Lower leg skin (tissue), 3 donors: Measurements from ENCODE around the gene APEH.

Source experiments
- POLR2A ChIP-seq, 2 donors: fragments of 450-650 bp; IDR thresholded peaks; one replicate each; pipeline ENCODE4 v1.6.1; 2016 to 2017; ENCODE audit warnings: antibody characterized with exemption in 2 of 2, mild to moderate bottlenecking in 1 of 2, moderate library complexity in 1 of 2
- TF ChIP-seq, protein P1 (sequence below), 3 donors: fragments of 450-650 bp; IDR thresholded peaks; one replicate each; pipeline ENCODE4 v1.5.1; 2016; ENCODE audit warnings: antibody characterized with exemption in 3 of 3, mild to moderate bottlenecking in 3 of 3, moderate library complexity in 2 of 3

DNA sequence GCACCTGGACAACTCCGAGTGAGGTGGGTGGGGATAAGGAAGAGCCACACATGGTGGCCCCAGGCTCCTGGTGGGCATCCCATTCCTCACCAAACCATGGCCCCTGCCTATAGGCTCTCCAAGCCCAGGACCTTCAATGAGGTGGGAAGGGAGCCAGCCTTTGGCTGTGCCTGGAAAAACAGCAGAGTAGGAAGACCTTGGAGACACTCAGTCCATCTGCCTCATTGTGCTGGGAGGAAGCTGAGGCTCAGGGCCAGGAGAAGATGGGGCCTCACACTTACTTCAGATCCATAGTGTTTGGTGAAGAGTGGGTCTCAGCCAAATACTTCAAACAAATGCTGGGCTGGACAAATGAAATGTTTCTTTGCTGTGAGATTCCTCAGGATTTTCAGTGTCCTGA lies 47.4 kb upstream of the APEH start:
- no peak for TF ChIP-seq POLR2A (IDR thresholded peaks at IDR 0.05)
- TF ChIP-seq, protein P1, sequence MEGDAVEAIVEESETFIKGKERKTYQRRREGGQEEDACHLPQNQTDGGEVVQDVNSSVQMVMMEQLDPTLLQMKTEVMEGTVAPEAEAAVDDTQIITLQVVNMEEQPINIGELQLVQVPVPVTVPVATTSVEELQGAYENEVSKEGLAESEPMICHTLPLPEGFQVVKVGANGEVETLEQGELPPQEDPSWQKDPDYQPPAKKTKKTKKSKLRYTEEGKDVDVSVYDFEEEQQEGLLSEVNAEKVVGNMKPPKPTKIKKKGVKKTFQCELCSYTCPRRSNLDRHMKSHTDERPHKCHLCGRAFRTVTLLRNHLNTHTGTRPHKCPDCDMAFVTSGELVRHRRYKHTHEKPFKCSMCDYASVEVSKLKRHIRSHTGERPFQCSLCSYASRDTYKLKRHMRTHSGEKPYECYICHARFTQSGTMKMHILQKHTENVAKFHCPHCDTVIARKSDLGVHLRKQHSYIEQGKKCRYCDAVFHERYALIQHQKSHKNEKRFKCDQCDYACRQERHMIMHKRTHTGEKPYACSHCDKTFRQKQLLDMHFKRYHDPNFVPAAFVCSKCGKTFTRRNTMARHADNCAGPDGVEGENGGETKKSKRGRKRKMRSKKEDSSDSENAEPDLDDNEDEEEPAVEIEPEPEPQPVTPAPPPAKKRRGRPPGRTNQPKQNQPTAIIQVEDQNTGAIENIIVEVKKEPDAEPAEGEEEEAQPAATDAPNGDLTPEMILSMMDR (IDR thresholded peaks at IDR 0.05) = no peak
